Stimulated activated CD8-positive, alpha-beta memory T cell treated with anti-CD3 and anti-CD28 coated beads, Interleukin-15, amount 100 ng/mL, for 48 hours (primary cell): ENCODE measurements around the gene KRTAP22-2.

Experiments
- DNase-seq, 2 donors: peaks; one replicate each; pipeline ENCODE4 v3.0.0-alpha.2; 2020; ENCODE audit warnings: low read depth in 2 of 2

KRTAP22-2 gene

DNA sequence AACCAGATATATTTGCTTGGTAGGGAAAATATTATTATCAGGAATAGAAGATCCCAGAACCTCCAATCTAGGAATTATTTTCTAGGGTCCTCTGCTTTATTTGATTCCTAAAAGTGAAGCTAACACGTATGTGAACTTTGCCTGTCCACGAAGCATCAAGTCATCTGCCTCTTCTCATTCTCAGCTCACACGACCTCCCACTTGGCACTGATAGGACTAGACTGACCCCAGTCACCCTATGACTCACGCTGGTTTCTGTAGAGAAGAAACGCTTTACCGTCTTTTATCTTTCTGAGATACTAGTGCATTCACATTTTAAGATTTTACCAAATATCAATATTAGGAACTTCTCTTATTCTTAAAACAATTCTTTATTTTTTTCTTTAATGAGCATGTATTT, 27.1 kb downstream of the KRTAP22-2 start:
- DNase-seq, result no peak

DNA sequence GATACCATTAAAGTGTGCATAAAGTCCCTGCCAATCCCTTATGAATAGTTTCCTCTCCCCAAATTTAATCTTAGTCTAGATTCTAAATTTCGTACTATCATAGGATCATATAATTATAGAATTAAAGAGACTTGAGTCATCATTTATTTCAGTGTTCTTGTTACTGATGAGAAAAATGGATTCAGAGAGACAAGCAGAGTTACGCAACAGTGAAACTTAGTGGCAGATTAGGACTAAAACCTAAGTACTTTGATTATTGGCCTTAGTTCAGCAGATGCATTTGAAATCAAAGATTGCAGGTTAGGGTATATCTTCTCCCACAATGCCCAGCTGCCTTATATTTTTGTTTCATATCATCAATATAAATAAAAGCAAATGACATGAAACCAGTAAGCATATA, 28.2 kb downstream of the KRTAP22-2 start:
- no peak for DNase-seq

DNA sequence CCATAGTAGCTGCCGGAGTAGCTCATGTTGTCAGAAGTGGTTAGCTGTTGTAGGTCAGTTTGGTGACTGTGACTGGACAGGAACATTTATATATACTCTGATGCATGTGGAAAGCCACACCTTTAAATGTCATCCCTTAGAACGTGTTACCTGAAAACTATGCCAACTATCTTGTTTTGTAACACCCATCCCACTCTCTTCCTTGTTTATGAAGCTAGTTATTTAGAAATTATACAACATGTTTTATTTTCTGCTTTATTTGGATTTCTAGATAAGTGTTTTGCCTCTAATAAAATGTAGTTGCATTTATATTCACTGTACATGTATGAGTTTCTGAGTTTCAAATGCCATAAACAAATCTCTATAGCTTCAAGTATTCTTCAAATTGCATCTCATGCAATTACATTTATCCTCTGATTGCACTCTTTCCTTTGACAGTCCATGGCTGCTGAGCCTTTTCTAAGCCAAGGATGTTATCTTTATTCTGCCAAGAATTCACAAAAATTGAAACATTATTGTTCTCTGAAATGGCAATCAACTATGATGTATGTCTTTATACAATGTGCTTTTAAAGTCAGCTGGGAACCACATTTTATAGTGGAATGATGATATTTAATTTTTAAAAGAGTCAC, 28.8 kb downstream of the KRTAP22-2 start, which contains the start of gene KRTAP19-7:
KRTAP19-7 (minus strand) TSS at position 51 of the 632 bp plus-strand sequence; CDS start at position 26, 25 bp downstream.
- no peak for DNase-seq

DNA sequence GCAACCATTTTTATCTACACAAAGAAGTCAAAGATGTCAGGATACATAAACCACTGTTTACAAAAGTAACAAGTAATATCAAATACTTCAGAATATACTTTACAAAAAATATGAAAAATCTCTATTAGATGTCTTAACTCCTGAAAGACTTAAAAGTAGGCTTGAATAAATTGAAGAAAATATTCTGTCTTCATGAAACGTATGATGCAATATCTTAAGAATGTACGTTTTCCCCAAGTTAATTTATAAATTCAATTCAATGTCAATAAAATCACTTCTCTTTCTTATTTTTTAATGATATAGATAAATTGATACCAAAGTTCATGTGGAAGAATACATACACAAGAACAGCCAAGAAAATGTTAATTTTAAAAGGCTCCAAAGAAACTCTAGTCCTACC, 35.1 kb downstream of the KRTAP22-2 start:
- DNase-seq, result no peak

DNA sequence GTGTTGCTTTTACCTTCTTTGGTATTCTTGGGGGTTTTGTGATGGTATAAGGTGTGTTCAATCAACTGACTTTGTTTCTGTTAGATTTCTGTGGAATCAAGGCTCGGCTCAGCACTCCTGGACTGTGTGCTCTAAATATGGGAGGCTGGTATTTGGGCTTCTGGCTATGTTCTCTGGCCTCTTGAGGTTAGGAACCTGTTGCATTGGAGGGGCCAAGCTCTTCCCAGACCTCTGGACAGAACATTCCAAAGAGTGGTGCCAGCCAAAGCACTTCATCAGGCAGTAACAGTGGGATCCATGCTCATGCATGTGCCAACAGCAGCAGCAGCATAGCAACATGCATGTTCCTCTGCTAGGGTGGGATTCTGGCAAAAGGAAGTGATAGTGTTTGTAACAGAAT, 37.4 kb downstream of the KRTAP22-2 start:
- no peak for DNase-seq

DNA sequence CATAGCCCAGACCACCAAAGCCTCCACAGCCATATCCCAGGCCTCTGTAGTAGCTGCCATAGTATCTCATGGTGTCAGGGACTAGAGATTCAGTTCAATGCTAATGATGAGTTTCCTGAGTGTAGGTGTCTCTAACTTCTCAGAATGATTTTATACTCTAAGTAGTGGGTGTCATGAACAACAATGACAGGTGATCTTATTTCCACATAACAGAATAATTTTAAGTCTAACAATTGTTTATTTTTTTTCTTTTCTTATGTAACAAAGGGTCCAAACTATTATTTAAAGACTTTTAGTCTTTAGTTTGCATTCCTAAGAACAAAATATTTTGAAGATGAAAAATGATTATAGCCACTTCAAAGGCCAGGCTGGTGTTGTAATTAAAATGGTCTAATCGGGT, 48.4 kb downstream of the KRTAP22-2 start, which contains the start of gene KRTAP19-6:
KRTAP19-6 (minus strand) TSS at position 101 of the 400 bp plus-strand sequence; CDS start at position 70, 31 bp downstream.
- no peak for DNase-seq
